Dendritic cell treated with granulocyte-macrophage colony-stimulating factor and Interleukin-4, amounts not matched to agents 40 ng/mL and 50 ng/mL, for 4 days (primary cell): ENCODE data around the gene TDRD3.

Experiments
- H3K27ac Mint-ChIP-seq: one replicate; pipeline ENCODE4 v1.8.0; 2022; ENCODE audit warnings: mild to moderate bottlenecking, mixed read lengths
- H3K27me3 Mint-ChIP-seq: one replicate; pipeline ENCODE4 v1.8.0; 2022; ENCODE audit warnings: mild to moderate bottlenecking, mixed read lengths
- H3K36me3 Mint-ChIP-seq: one replicate; pipeline ENCODE4 v1.8.0; 2022; ENCODE audit warnings: low read depth, mixed read lengths
- H3K4me1 Mint-ChIP-seq: one replicate; pipeline ENCODE4 v1.8.0; 2022; ENCODE audit warnings: low read depth, mixed read lengths
- H3K4me3 Mint-ChIP-seq: one replicate; pipeline ENCODE4 v1.8.0; 2022; ENCODE audit warnings: mild to moderate bottlenecking, moderate library complexity, mixed read lengths
- H3K9me3 Mint-ChIP-seq: one replicate; pipeline ENCODE4 v1.8.0; 2022; ENCODE audit warnings: mixed read lengths
- intact Hi-C: fragments of 100-400 bp; cut with micrococcal nuclease; formaldehyde crosslinking; loops from one replicate; pipeline ENCODE4 v1.15.0; 2022

TDRD3 gene

DNA sequence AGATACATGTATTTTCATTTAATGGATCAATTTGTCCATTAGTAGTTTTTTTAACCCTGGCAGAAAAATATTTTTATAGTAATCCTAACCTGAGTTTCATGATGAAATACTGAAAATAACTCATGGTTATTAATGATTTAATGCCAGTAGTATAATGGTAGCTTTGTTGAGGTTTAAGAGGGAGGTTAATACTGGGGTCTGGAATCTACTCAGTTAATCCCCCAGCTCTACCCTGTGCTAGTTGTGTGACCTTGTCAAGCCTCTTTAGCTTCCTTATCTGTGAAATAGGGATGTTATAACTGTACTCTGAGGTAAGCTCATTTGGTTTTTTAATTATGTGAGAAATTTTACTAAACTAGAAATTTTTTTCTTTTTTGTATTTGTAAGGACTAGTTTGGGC is 122.5 kb downstream of the TDRD3 start:
- peaks cover 18% of the 10 kb centered on the region for H3K36me3 Mint-ChIP-seq

DNA sequence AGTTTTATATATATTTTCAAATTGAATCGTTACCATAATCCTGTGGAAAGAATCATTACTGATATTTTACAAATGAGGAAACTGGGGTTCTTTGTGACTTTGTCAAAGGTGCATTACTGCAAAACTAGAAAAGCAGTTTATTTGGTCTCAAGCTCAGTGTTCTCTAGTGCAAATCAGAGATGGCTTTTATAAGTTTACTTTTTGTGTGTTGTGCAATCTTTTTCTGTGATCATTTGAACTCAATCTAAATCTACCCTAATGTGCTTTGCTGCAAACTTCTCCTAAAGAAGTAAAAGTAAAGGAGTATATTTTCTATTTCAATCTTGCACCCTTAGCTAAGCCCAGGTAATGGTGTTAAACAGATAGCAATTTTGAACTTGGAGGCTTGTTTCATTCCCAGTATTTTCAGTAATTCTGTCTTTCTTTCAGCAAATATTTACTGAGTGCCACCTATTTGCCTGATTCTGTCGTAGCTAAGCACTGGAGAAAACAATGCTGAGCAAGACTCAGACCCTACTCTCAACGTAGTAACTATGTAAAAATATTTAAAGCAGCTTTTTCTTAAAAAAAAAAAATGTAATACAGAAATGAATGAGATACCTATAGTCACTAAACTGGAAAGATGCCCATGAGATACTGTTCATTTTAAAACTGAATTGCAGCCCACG is 124.0 kb downstream of the TDRD3 start:
- Mint-ChIP-seq H3K4me3 (no peak overlapping the region), H3K27ac (no peak overlapping the region), H3K9me3 (no peaks in the 10 kb centered on the region), H3K27me3 (no peaks in the 10 kb centered on the region), H3K4me1 (no peaks in the 10 kb centered on the region), H3K36me3 (peaks cover 16% of the 10 kb centered on the region)
- intact Hi-C loops, result no loop called here

More for the DNA sequence above, 122.5 kb downstream of the TDRD3 start:
- H3K4me1 Mint-ChIP-seq, result no peaks in the 10 kb centered on the region
- intact Hi-C loops, result no loop called here
- H3K9me3 Mint-ChIP-seq, result no peaks in the 10 kb centered on the region
- no peak overlapping the region for H3K27ac Mint-ChIP-seq
- H3K4me3 Mint-ChIP-seq, result no peak overlapping the region
- H3K27me3 Mint-ChIP-seq, result no peaks in the 10 kb centered on the region

DNA sequence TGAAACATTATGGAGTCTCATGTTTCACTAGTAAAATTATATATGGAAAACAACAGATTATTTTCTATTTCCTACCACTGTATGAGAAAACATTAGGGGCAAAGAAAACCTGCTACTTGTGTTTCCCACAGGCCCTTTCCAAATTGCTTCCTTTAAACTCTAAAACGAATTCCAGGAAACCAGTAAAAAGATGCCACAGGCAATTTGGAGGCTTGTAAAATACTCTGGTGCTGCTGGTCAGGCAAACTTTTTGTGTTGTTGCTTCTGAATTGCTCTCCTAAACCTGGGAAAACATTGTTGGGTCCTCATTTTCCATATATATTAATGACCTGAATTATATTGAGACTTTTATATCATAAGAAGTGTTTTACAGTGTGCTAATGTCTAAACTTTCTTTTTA is 141.5 kb downstream of the TDRD3 start:
- H3K27ac Mint-ChIP-seq, result no peak overlapping the region
- H3K4me1 Mint-ChIP-seq, result no peaks in the 10 kb centered on the region
- H3K27me3 Mint-ChIP-seq, result no peaks in the 10 kb centered on the region
- H3K4me3 Mint-ChIP-seq, result no peak overlapping the region
- intact Hi-C loops, result no loop called here
- no peaks in the 10 kb centered on the region for H3K9me3 Mint-ChIP-seq
- H3K36me3 Mint-ChIP-seq, result peaks cover 13% of the 10 kb centered on the region

DNA sequence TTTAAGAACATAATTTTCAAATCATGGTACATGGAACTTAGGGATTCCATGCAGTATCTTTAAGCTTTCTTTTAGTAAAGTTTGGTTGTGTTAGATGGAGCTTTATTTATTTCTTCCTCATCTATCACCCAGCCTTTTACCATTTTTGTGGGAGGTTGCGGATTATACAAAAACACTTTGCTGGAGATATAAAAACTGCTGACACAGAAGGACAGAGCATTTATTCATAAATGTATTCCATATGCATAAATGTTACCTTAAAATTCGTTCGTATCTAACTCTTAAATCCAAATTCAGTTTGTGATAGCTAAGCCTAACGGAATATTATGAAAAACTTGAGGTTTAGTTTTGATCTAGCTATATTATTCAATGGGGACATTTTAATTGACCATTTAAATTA is 143.3 kb downstream of the TDRD3 start:
- H3K9me3 Mint-ChIP-seq, result no peaks in the 10 kb centered on the region
- H3K27me3 Mint-ChIP-seq, result no peaks in the 10 kb centered on the region
- intact Hi-C loops, result no loop called here
- no peak overlapping the region for H3K27ac Mint-ChIP-seq
- no peak overlapping the region for H3K4me3 Mint-ChIP-seq
- peaks cover 13% of the 10 kb centered on the region for H3K36me3 Mint-ChIP-seq
- H3K4me1 Mint-ChIP-seq, result no peaks in the 10 kb centered on the region

- Mint-ChIP-seq H3K27ac (no peak overlapping the region), H3K36me3 (peaks cover 6% of the 10 kb centered on the region), H3K4me3 (no peak overlapping the region), H3K27me3 (no peaks in the 10 kb centered on the region), H3K4me1 (no peaks in the 10 kb centered on the region), H3K9me3 (no peaks in the 10 kb centered on the region)
- intact Hi-C loops, result no loop called here
Measured at GRCh38 chr13:60562096-60562780, 165.2 kb downstream of the TDRD3 start.

- Mint-ChIP-seq H3K27ac (no peak overlapping the region), H3K27me3 (no peaks in the 10 kb centered on the region), H3K9me3 (peaks cover 12% of the 10 kb centered on the region), H3K4me3 (no peak overlapping the region), H3K36me3 (peaks cover 50% of the 10 kb centered on the region), H3K4me1 (no peaks in the 10 kb centered on the region)
- intact Hi-C loops, result no loop called here
Measured at GRCh38 chr13:60571571-60571970, 174.6 kb downstream of the TDRD3 start.

DNA sequence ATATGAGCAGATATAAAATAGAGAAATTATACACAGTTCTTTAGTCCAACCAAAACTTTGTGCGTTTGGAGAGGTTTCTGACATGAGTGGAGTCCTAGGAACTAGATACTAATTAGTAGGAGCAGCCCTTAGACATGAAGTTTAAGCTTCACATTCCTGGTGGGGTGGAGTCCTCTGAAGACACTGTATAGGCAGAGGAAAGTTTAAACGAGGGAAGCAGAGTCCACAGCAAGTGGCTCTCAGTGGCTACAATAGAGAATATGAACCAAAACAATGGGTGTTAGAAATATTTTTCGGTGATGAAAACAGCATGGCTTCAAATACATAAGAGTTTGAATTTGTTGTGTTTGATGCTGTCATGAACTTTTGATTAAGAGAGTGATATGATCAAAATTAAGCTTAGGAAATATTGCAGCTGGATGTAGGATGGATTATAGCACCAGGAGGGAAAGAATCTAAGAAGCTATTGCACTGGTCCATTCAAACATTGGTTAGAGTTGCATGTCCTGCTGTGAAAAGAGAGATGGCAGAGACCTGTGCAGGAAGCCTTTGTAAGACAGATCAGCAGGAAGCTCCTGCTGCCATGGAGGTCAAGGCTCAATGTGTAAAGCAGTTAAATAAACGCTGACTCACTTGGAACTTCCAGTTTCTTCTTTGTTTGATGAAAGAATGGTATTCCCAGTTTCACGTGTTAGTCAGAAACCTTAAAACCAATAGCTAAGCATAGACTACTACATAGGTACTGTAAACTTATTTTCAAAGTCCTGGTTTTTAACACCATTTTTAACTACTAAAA is 175.2 kb downstream of the TDRD3 start:
- Mint-ChIP-seq H3K27ac (no peak overlapping the region), H3K36me3 (peaks cover 44% of the 10 kb centered on the region), H3K4me1 (no peaks in the 10 kb centered on the region), H3K4me3 (no peak overlapping the region), H3K27me3 (no peaks in the 10 kb centered on the region), H3K9me3 (peaks cover 12% of the 10 kb centered on the region)
- intact Hi-C loops, result no loop called here

- Mint-ChIP-seq H3K27ac (no peak overlapping the region), H3K27me3 (no peaks in the 10 kb centered on the region)
Measured at GRCh38 chr13:60572855-60573254, 175.8 kb downstream of the TDRD3 start.

DNA sequence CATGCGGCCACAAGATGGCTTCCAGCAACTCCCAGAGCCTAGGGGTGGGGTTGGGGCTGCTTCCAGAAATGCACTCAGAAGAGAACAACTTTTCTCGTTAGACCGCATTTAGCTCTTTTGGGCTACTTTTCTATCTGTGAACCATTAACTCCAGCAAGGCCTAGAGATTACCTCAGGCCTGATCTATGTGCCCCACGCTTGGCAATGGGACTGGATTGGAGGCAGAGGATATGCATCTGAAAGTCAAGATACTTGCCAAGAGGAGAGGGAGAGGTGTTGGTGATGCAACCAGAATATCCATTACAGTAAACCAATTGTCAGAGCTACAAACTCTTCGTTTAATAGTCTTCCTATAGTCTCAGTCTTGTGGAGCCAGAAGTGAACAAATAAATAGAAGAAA is 177.7 kb downstream of the TDRD3 start:
- Mint-ChIP-seq H3K27ac (no peak overlapping the region), H3K4me3 (no peak overlapping the region), H3K9me3 (no peaks in the 10 kb centered on the region), H3K36me3 (peaks cover 19% of the 10 kb centered on the region), H3K4me1 (no peaks in the 10 kb centered on the region), H3K27me3 (no peaks in the 10 kb centered on the region)
- intact Hi-C loops, result no loop called here

More at GRCh38 chr13:60572855-60573254, 175.8 kb downstream of the TDRD3 start:
- Mint-ChIP-seq H3K4me3 (no peak overlapping the region), H3K36me3 (peaks cover 38% of the 10 kb centered on the region), H3K9me3 (peaks cover 12% of the 10 kb centered on the region), H3K4me1 (no peaks in the 10 kb centered on the region)
- intact Hi-C loops, result no loop called here

- intact Hi-C loops, result no loop called here
Measured at GRCh38 chr13:60575142-60575541, 178.1 kb downstream of the TDRD3 start.

DNA sequence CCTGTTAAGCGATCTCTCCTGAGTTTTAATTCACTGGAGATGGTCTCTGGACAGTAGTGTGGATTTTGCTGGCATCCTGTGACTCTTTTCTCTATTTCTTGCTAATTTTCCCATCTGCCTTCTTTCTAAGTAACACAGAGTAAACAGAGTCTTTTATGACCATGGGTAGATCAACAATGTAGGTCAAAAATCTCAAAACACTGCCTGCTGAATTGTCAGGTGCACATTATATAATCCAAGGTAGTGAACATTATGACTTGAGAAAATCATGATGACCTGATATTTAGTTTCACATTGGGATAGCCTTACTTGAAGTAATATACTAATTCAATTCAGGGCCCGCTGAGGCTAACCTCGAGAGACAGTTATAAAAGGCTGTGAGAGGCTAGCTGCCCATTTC is 180.7 kb downstream of the TDRD3 start:
- Mint-ChIP-seq H3K4me3 (no peak overlapping the region), H3K27ac (no peak overlapping the region), H3K27me3 (no peaks in the 10 kb centered on the region), H3K36me3 (peaks cover 14% of the 10 kb centered on the region), H3K9me3 (no peaks in the 10 kb centered on the region), H3K4me1 (no peaks in the 10 kb centered on the region)
- intact Hi-C loops, result no loop called here

More at GRCh38 chr13:60575142-60575541, 178.1 kb downstream of the TDRD3 start:
- Mint-ChIP-seq H3K27ac (no peak overlapping the region), H3K4me3 (no peak overlapping the region), H3K4me1 (no peaks in the 10 kb centered on the region), H3K27me3 (no peaks in the 10 kb centered on the region), H3K36me3 (peaks cover 15% of the 10 kb centered on the region), H3K9me3 (no peaks in the 10 kb centered on the region)

- H3K27me3 Mint-ChIP-seq, result no peaks in the 10 kb centered on the region
- peaks cover 42% of the 10 kb centered on the region for H3K9me3 Mint-ChIP-seq
- no peak overlapping the region for H3K27ac Mint-ChIP-seq
- H3K36me3 Mint-ChIP-seq, result no peaks in the 10 kb centered on the region
- no peaks in the 10 kb centered on the region for H3K4me1 Mint-ChIP-seq
- intact Hi-C loops, result no loop called here
- no peak overlapping the region for H3K4me3 Mint-ChIP-seq
Measured at GRCh38 chr13:60583196-60583888, 186.3 kb downstream of the TDRD3 start.

DNA sequence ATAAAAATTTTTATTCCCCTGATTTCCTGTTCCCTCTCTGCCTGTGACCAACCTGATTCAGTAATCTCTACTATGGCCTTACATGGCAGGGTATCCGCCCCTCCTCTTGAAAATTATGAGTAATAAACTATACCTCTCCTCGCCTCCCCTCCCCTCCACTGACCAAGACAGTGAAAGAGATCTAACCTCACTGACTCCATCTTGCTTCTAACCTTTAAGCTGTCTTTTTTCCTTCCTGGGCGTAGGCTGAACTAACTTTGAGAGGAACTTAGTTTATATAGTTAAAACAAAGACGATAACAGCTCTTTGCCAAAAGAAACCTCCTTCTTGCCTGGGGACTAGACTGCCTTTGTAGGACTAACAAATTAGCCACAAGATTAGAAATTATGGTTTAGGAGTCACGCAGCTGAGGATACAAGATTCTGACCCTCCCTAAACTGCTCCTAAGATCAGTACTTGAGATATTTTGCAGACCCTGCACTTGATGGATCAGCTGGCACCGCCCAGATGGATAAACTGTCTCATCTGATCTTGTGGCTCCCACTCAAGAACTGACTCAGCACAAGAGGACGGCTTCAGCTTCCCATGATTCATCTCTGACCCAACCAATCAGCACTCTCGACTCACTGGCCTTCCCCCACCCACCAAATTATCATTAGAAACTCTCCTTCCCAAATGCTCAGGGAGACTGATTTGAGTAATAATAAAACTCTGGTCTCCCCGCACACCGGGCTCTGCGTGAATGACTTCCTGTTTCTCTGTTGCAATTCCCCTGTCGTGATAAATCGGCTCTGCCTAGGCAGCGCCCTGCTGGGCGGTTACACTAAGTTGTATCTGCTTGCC is 187.1 kb downstream of the TDRD3 start:
- Mint-ChIP-seq H3K4me1 (no peaks in the 10 kb centered on the region), H3K36me3 (no peaks in the 10 kb centered on the region), H3K27me3 (no peaks in the 10 kb centered on the region), H3K27ac (no peak overlapping the region), H3K9me3 (peaks cover 42% of the 10 kb centered on the region), H3K4me3 (no peak overlapping the region)
- intact Hi-C loops, result no loop called here
